ENCODE data around the gene CDC20. TPM values are rescaled to one million over a fixed set of nuclear protein-coding genes. Genes with fewer than 3 reads are reported as not detected.
A peak's percentile ranks its signal among the peaks of the same experiment; 100 is the strongest.

Gene CDC20
- 564 and 669 TPM in 2 replicates for total RNA-seq (2014; rRNA removed; shearing (Covaris generic))
- polyA plus RNA-seq (2015; cell fraction: cytosol; rRNA removed): 259 and 292 TPM in 2 replicates
- 314 TPM in 2 replicates for polyA plus RNA-seq (2015; cell fraction: nucleus; rRNA removed)

- DNase-seq (ENCODE audit: low read depth): peak; percentile 97
Measured at GRCh38 chr1:43358746-43359693, at the start of gene CDC20. Gene CDC20 (plus strand): TSS chr1:43358981. CDS start chr1:43359216, 235 bp downstream.

DNA sequence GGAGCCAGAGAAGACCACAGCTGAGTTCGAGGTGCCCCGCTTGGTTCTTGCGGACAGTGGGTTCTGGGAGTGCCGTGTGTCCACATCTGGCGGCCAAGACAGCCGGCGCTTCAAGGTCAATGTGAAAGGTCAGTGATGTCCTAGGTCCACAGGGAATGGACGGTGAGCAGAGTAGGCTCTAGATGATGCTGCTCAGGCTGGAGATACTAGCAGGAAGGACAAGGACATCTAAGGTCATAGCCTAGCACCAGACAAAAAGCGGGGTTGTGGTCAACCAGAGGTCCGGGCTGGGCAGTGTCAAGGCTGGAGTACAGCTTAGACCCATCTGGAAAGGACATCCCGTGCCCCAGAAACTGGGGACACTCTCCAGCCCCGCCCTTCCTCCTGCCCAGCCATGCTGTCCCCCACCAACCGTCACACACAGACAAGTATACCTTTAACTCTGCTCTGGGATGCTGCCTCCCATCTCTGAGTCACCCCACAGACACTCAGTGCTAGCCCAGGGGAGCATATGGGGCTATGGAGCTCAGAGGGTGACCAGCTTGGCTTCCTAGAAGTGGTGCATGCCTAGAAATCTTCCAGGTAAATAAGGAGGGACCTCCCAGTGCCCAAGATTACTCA is 49.3 kb upstream of the CDC20 start:
- peak; percentile 29 for DNase-seq (ENCODE audit: low read depth)

- DNase-seq (ENCODE audit: low read depth): no peak
Measured at GRCh38 chr1:43311521-43311920, 47.3 kb upstream of the CDC20 start.

DNA sequence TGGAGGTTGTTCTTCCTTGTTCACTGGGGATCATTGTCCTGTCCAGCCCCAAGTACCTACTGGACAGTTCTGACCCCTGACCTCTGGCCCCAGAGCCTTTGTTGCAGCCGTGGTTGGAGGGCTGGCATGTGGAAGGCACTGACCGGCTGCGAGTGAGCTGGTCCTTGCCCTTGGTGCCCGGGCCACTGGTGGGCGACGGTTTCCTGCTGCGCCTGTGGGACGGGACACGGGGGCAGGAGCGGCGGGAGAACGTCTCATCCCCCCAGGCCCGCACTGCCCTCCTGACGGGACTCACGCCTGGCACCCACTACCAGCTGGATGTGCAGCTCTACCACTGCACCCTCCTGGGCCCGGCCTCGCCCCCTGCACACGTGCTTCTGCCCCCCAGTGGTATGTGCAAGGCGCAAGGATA is 46.6 kb upstream of the CDC20 start:
- DNase-seq (ENCODE audit: low read depth): no peak

GRCh38 chr1:43312663-43313515 is 45.9 kb upstream of the CDC20 start:
- DNase-seq (ENCODE audit: low read depth): no peak

DNA sequence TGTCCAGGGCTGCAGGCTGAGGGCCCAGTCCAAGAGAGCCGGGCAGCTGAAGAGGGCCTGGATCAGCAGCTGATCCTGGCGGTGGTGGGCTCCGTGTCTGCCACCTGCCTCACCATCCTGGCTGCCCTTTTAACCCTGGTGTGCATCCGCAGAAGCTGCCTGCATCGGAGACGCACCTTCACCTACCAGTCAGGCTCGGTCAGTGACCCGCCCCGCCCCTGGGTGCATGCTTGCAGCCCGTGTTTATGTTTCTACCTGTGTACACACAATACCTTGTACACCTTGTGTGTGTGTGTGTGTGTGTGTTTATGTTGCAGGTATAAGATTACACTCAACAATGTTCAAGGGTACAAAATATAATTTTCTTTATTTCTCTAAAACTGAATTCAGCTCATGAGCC is 45.0 kb upstream of the CDC20 start:
- no peak for DNase-seq (ENCODE audit: low read depth)

- DNase-seq (ENCODE audit: low read depth): no peak
Measured at GRCh38 chr1:43314233-43314632, 44.5 kb upstream of the CDC20 start.

GRCh38 chr1:43315481-43315880 is 43.3 kb upstream of the CDC20 start:
- DNase-seq (ENCODE audit: low read depth): no peak

- DNase-seq (ENCODE audit: low read depth): no peak
Measured at GRCh38 chr1:43315963-43316737, 42.6 kb upstream of the CDC20 start.

- no peak for DNase-seq (ENCODE audit: low read depth)
Measured at GRCh38 chr1:43316738-43317520, 41.9 kb upstream of the CDC20 start.

DNA sequence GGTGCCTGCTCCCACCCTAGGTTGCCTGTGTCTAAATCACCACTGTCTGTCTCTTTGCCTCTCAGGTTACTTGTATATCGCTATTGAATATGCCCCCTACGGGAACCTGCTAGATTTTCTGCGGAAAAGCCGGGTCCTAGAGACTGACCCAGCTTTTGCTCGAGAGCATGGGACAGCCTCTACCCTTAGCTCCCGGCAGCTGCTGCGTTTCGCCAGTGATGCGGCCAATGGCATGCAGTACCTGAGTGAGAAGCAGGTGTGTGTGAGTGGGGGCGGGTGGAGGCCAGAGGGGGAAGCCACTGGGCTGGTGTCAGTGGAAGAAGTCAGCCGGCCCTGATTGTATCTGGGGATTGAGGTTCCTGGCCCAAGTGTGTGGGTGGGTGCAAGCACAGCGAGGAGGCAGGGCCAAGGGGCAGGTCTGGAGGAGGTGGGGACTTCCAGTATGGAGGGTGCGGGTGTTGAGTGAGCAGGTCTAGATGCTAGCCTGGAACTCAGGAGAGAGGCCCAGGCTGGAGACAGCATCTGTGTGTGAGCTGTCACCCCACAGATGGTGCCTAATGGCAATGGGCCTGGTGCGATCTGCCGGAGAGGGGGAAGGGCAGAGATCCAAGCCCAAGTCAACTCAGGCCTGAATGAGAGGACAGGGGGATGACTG is 40.8 kb upstream of the CDC20 start:
- DNase-seq (ENCODE audit: low read depth): no peak

- DNase-seq (ENCODE audit: low read depth): no peak
Measured at GRCh38 chr1:43318831-43319230, 40.0 kb upstream of the CDC20 start.

DNA sequence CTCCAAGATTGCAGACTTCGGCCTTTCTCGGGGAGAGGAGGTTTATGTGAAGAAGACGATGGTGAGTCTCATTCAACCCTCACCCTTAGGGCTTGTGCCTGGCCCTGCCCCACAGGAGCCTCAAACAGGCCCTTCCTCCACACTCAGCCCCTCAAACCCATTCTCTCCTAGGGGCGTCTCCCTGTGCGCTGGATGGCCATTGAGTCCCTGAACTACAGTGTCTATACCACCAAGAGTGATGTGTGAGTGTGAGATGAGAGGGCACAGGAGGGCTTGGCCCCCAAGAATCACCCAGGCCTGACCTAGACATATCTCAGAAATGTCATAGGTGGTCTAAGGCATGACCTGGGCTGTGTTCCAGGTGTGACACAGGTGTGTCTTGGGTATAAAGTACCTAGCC is 39.5 kb upstream of the CDC20 start:
- DNase-seq (ENCODE audit: low read depth): no peak

GRCh38 chr1:43319766-43320165 is 39.0 kb upstream of the CDC20 start:
- no peak for DNase-seq (ENCODE audit: low read depth)

DNA sequence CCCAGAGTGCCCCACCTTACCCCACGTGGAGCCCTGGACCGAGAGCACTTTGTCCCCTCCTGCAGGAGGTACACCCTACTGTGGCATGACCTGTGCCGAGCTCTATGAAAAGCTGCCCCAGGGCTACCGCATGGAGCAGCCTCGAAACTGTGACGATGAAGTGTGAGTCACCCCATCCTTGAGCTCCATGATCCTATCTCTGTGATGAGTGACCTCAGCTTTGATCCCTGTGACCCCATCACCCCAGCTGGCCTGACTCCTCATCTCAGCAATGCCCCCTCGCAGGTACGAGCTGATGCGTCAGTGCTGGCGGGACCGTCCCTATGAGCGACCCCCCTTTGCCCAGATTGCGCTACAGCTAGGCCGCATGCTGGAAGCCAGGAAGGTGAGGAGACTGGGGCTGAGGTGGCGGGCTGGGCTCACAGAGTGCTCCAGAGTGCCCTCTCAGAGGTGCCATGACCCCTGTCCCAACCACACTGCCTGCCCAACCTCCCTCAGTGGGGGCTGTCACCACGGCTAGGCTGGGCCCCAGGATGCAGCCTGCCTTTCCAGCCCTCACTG is 37.4 kb upstream of the CDC20 start:
- no peak for DNase-seq (ENCODE audit: low read depth)

GRCh38 chr1:43322506-43322905 is 36.3 kb upstream of the CDC20 start:
- DNase-seq (ENCODE audit: low read depth): no peak

- DNase-seq (ENCODE audit: low read depth): no peak
Measured at GRCh38 chr1:43324810-43325209, 34.0 kb upstream of the CDC20 start.

- no peak for DNase-seq (ENCODE audit: low read depth)
Measured at GRCh38 chr1:43325381-43325780, 33.4 kb upstream of the CDC20 start.

All from HT1080 (cell line).